Fibroblast of lung (primary cell): Measurements from ENCODE around the gene ESPNL.

Experiments used
- EZH2 ChIP-seq: IDR thresholded peaks from 2 replicates; pipeline ENCODE4 v1.5.1; 2012; ENCODE audit warnings: low read length, control low read depth, mild to moderate bottlenecking; ENCODE audit errors: missing control alignments
- TF ChIP-seq, protein P1 (sequence below), 2 donors: IDR thresholded peaks in 1 of 2; conservative IDR thresholded peaks in 1 of 2; 1 replicate in 1 of 2; 2 replicates in 1 of 2; pipeline ENCODE4 v1.5.1; 2011 to 2012; ENCODE audit warnings: low read length in 2 of 2, control low read depth in 1 of 2, inconsistent platforms in 1 of 2, low read depth in 1 of 2, mild to moderate bottlenecking in 1 of 2

DNA sequence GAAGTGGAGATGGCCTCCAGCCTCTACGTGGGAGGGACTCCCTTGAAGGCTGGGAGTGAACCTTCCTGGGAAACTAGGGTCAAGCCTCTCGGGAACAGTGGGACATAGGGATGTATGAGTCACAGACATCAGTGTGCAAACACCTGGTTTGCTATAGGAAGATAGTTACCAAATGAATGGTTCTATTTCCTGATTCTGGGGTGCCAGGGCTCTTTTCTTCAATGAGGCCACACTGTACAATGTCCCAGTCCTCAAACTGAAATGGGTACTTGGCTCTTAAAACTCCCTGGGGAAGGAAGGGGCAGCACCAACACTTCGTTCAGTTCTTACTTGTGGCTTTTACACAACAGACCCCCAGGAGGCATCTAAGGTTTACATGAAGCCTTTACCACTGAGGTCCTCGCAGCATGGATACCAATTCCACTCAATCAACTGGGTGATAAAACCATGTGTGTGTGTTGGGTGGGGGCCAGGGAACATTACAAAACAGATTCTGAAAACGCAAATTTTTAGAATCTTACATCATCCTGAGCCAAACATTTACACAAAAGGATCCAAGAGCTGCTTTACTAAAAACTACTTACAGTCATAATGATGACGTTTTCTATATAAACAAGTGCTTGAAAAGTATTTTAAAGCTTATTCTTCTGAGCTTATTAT, 69.0 kb downstream of the ESPNL start:
- TF ChIP-seq, protein P1, sequence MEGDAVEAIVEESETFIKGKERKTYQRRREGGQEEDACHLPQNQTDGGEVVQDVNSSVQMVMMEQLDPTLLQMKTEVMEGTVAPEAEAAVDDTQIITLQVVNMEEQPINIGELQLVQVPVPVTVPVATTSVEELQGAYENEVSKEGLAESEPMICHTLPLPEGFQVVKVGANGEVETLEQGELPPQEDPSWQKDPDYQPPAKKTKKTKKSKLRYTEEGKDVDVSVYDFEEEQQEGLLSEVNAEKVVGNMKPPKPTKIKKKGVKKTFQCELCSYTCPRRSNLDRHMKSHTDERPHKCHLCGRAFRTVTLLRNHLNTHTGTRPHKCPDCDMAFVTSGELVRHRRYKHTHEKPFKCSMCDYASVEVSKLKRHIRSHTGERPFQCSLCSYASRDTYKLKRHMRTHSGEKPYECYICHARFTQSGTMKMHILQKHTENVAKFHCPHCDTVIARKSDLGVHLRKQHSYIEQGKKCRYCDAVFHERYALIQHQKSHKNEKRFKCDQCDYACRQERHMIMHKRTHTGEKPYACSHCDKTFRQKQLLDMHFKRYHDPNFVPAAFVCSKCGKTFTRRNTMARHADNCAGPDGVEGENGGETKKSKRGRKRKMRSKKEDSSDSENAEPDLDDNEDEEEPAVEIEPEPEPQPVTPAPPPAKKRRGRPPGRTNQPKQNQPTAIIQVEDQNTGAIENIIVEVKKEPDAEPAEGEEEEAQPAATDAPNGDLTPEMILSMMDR (conservative IDR thresholded peaks at IDR 0.05 in 1 of 2, IDR thresholded peaks at IDR 0.05 in 1 of 2; ENCODE audit: low read depth in 1 of 2, low read length in 2 of 2) = no peak
- TF ChIP-seq EZH2 = no peak
